GM10266 (cell line): ENCODE data around the gene PPDPF.

Experiments
- DNase-seq: peaks from one replicate; pipeline ENCODE4 v3.0.0; 2012; ENCODE audit errors: extremely low spot score
- CTCF ChIP-seq: IDR thresholded peaks from 2 replicates; pipeline ENCODE4 v1.5.1; 2012; ENCODE audit warnings: mild to moderate bottlenecking, low read depth; ENCODE audit not compliant: control insufficient read depth, insufficient read depth; ENCODE audit errors: missing control alignments

The PPDPF gene

GRCh38 chr20:63532449-63532971, 11.9 kb downstream of the PPDPF start:
- DNase-seq: no peak
- no peak for TF ChIP-seq CTCF

- no peak for DNase-seq
- TF ChIP-seq CTCF: no peak
Measured at GRCh38 chr20:63533388-63533787, 12.8 kb downstream of the PPDPF start.

GRCh38 chr20:63533871-63534393, 13.4 kb downstream of the PPDPF start:
- TF ChIP-seq CTCF: no peak
- DNase-seq: no peak

- TF ChIP-seq CTCF: no peak
- DNase-seq: no peak
Measured at GRCh38 chr20:63534427-63534830, 13.9 kb downstream of the PPDPF start.

- TF ChIP-seq CTCF: no peak
- no peak for DNase-seq
Measured at GRCh38 chr20:63534831-63535651, 14.5 kb downstream of the PPDPF start.

- no peak for DNase-seq
Measured at GRCh38 chr20:63536241-63536977, 15.8 kb downstream of the PPDPF start.

More at GRCh38 chr20:63536241-63536977, 15.8 kb downstream of the PPDPF start:
- no peak for TF ChIP-seq CTCF
